ENCODE data around the gene RESP18. TPM values are rescaled to one million over a fixed set of nuclear protein-coding genes. Genes with fewer than 3 reads are reported as not detected.

RESP18 gene
- total and polyA plus RNA-seq, 4 donors = not detected

DNA sequence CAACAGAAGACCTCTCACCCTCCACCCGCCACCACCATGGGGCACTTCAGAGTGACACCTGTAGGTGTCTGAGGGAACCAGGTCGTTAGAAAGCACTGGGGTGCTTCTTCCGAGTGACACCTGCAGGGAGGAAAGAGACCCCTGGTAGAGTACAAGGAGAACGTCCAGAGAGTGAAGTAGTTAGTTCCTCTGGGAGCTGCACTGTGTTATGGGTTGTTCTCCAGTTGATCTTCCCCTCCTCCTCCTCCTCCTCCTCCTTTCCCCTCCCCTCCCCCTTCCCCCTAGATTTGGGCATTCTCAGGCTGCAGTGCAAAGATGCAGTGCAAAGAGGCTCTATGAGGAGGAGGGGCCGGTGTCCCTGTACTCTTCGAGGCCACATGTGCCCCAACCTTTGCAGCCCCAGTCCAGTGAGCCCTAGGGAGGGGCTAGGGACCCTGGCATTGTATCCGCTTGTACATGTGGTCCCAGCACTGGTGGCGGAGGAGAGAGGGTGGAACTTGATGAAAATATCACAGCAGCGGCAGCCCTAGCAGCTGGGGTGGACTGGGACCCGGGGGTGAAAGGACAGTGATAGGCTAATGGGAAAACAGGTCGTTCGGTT is 52.5 kb downstream of the RESP18 start:
- H3K4me3 ChIP-seq = peak overlapping the region; percentile 78
- H3K36me3 ChIP-seq (ENCODE audit: control insufficient read depth in 4 of 4, insufficient read depth in 4 of 4, low read length in 4 of 4) = peaks cover 1 to 30% (median 23%) of the 10 kb centered on the region in 4 donors
- no peak for ATAC-seq (ENCODE audit: insufficient read depth, low FRiP score)
- H3K4me1 ChIP-seq (ENCODE audit: control insufficient read depth in 5 of 5, insufficient read depth in 5 of 5, low read length in 5 of 5) = peaks cover 8 to 20% (median 10%) of the 10 kb centered on the region in 5 donors
- no peak for DNase-seq
- peak overlapping the region; percentile 86 to 93 for H3K27ac ChIP-seq (ENCODE audit: low read depth in 1 of 2, low read length in 1 of 2)
- TF ChIP-seq, protein P1, sequence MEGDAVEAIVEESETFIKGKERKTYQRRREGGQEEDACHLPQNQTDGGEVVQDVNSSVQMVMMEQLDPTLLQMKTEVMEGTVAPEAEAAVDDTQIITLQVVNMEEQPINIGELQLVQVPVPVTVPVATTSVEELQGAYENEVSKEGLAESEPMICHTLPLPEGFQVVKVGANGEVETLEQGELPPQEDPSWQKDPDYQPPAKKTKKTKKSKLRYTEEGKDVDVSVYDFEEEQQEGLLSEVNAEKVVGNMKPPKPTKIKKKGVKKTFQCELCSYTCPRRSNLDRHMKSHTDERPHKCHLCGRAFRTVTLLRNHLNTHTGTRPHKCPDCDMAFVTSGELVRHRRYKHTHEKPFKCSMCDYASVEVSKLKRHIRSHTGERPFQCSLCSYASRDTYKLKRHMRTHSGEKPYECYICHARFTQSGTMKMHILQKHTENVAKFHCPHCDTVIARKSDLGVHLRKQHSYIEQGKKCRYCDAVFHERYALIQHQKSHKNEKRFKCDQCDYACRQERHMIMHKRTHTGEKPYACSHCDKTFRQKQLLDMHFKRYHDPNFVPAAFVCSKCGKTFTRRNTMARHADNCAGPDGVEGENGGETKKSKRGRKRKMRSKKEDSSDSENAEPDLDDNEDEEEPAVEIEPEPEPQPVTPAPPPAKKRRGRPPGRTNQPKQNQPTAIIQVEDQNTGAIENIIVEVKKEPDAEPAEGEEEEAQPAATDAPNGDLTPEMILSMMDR (IDR thresholded peaks at IDR 0.05; ENCODE audit: control extremely low read depth, extremely low read depth) = no peak
- no peaks in the 10 kb centered on the region for H3K27me3 ChIP-seq (ENCODE audit: control insufficient read depth in 3 of 3, insufficient read depth in 3 of 3, low read length in 2 of 3)
- no peaks in the 10 kb centered on the region for H3K9me3 ChIP-seq (ENCODE audit: control insufficient read depth in 4 of 4, insufficient read depth in 3 of 4, low read length in 3 of 4)
- 50 to 61% methylated on average over 12 of the region's 12 CpGs for WGBS, 2 donors
- H3K9ac ChIP-seq (ENCODE audit: insufficient read depth in 1 of 2, low read length in 2 of 2) = peak overlapping the region; percentile 78 to 94

DNA sequence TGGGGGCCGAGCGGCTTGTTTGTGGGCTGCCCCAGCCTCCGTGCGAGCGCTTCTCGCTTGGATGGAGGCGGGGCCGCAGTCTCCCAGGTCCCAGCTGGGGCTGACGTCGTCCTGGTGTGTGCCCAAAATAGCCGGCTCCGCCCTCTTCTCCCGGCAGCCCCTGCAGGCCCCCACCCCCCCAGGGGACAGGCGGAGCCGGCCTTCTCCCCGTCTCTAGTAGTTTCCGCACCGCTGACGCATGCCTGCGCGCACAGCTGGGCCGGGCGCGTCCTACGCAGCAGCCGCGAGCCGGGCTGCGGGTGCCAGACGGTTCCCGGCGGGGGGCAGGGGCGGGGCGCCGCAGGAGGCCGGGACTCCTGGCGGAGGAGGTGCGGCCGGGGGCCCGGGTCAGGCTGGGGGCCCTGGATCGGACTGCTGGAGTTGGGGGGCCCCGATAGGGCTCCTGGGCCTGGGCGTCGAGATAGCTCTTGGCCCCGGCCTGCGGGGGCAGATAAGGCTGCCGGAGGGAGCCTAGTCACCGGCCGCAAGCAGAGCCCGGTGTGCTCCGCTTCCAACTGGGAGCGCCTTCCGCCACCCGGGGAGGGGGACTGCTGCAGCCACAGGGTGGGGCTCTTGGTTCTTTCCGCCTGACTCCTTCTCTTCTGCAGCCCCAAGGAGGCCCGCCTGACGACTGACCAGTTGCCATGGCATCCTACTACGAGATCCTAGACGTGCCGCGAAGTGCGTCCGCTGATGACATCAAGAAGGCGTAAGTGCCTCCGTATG is 53.2 kb downstream of the RESP18 start, which contains the start of gene DNAJB2:
Gene DNAJB2 (plus strand): TSS at position 216 of the 765 bp plus-strand sequence. CDS start 468 bp downstream, at position 684.
- DNase-seq = peak; percentile 99
- Histone ChIP-seq H3K9ac (ENCODE audit: insufficient read depth in 1 of 2, low read length in 2 of 2) (peak within 1 kb of the TSS; percentile 78 to 94), H3K4me1 (ENCODE audit: control insufficient read depth in 5 of 5, insufficient read depth in 5 of 5, low read length in 5 of 5) (peaks cover 8 to 20% (median 10%) of the 10 kb centered on the region in 5 donors), H3K4me3 (peak within 1 kb of the TSS; percentile 78), H3K27me3 (ENCODE audit: control insufficient read depth in 3 of 3, insufficient read depth in 3 of 3, low read length in 2 of 3) (no peaks in the 10 kb centered on the region), H3K36me3 (ENCODE audit: control insufficient read depth in 4 of 4, insufficient read depth in 4 of 4, low read length in 4 of 4) (peaks cover 0 to 23% (median 20%) of the 10 kb centered on the region in 4 donors), H3K27ac (ENCODE audit: low read depth in 1 of 2, low read length in 1 of 2) (peak within 1 kb of the TSS; percentile 86 to 93), H3K9me3 (ENCODE audit: control insufficient read depth in 4 of 4, insufficient read depth in 3 of 4, low read length in 3 of 4) (no peaks in the 10 kb centered on the region)
- 1 to 2% methylated on average over 39 to 65 of the region's 65 CpGs for WGBS, 2 donors
- ATAC-seq (ENCODE audit: insufficient read depth, low FRiP score) = peak; percentile 96
- TF ChIP-seq, protein P1 (IDR thresholded peaks at IDR 0.05; ENCODE audit: control extremely low read depth, extremely low read depth) = no peak

DNA sequence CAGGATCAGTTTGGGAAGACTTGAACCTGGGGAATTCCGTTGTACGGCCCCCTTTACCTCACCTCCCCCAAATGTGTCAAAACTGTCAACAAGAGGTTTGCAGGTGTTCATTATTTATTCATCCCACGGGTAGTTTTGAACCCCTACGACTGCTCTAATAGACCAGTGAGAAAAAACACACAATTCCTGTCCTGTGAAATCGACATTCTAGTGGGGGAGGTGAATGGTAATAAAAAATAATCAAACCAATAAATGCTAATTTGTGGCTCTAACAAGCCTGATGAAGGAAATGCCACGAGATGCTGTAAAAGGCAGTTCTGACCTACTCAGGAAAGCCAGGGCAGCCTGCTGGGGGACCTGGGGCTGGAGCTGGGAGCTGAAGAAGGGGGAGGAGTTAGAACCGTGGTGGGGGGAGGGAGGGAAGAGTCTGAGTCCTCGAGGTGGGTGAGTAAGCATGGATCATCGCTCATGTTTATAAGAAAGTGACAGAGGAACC is 53.8 kb downstream of the RESP18 start:
- Histone ChIP-seq H3K9me3 (ENCODE audit: control insufficient read depth in 4 of 4, insufficient read depth in 3 of 4, low read length in 3 of 4) (no peaks in the 10 kb centered on the region), H3K4me3 (peak overlapping the region; percentile 20), H3K27ac (ENCODE audit: low read depth in 1 of 2, low read length in 1 of 2) (peak overlapping the region; percentile 86 to 89), H3K4me1 (ENCODE audit: control insufficient read depth in 5 of 5, insufficient read depth in 5 of 5, low read length in 5 of 5) (peaks cover 8 to 20% (median 10%) of the 10 kb centered on the region in 5 donors), H3K9ac (ENCODE audit: insufficient read depth in 1 of 2, low read length in 2 of 2) (peak overlapping the region; percentile 78 to 86), H3K36me3 (ENCODE audit: control insufficient read depth in 4 of 4, insufficient read depth in 4 of 4, low read length in 4 of 4) (peaks cover 0 to 20% (median 19%) of the 10 kb centered on the region in 4 donors), H3K27me3 (ENCODE audit: control insufficient read depth in 3 of 3, insufficient read depth in 3 of 3, low read length in 2 of 3) (no peaks in the 10 kb centered on the region)
- 12 to 14% methylated on average over 9 of the region's 9 CpGs for WGBS, 2 donors
- TF ChIP-seq, protein P1 (IDR thresholded peaks at IDR 0.05; ENCODE audit: control extremely low read depth, extremely low read depth) = no peak
- ATAC-seq (ENCODE audit: insufficient read depth, low FRiP score) = no peak
- DNase-seq = no peak
